ENCODE results near the gene FYN. TPM values are rescaled to one million over a fixed set of nuclear protein-coding genes. Genes with fewer than 3 reads are reported as not detected.

FYN gene
- total RNA-seq, 4 donors from 2014 or later: 16.3 to 288 (median 52.2) TPM

- Histone ChIP-seq H3K9me3 (no peaks in the 10 kb centered on the region), H3K27me3 (peaks cover 14% of the 10 kb centered on the region), H3K27ac (no peak overlapping the region), H3K4me1 (peaks cover 0 to 20% (median 2%) of the 10 kb centered on the region in 4 donors), H3K4me3 (no peak overlapping the region), H3K36me3 (no peaks in the 10 kb centered on the region)
- TF ChIP-seq CTCF (IDR thresholded peaks at IDR 0.05) (no peak), POLR2AphosphoS5 (IDR thresholded peaks at IDR 0.05) (no peak), EP300 (IDR thresholded peaks at IDR 0.05; ENCODE audit: low read depth) (no peak), POLR2A (IDR thresholded peaks at IDR 0.05) (no peak)
- intact Hi-C loops (cut with DNase I; ENCODE audit: low total_unique reads): no loop called here
- WGBS, 2 donors (ENCODE audit: low coverage in 1 of 2): 73 to 76% methylated on average over 2 of the region's 2 CpGs
- no peak for DNase-seq
- in situ Hi-C loops (cut with MboI; ENCODE audit: low pct_ligation_motif_present in 1 of 4, low pct_unique_long_range_greater_than_20kb in 1 of 4, low sequenced_read_pairs in 3 of 4): no loop called here
Measured at GRCh38 chr6:111866857-111867256, 6.4 kb downstream of the FYN start.

GRCh38 chr6:111865909-111866546 is 7.2 kb downstream of the FYN start:
- Histone ChIP-seq H3K9me3 (no peaks in the 10 kb centered on the region), H3K4me3 (no peak overlapping the region), H3K27ac (no peak overlapping the region), H3K4me1 (peaks cover 0 to 21% (median 2%) of the 10 kb centered on the region in 4 donors), H3K36me3 (no peaks in the 10 kb centered on the region), H3K27me3 (peaks cover 5% of the 10 kb centered on the region)
- TF ChIP-seq POLR2AphosphoS5 (IDR thresholded peaks at IDR 0.05): no peak
- no peak for TF ChIP-seq CTCF (IDR thresholded peaks at IDR 0.05)
- TF ChIP-seq EP300 (IDR thresholded peaks at IDR 0.05; ENCODE audit: low read depth): no peak
- no peak for TF ChIP-seq POLR2A (IDR thresholded peaks at IDR 0.05)
- 85 to 93% methylated on average over 3 to 8 of the region's 8 CpGs for whole genome bisulfite sequencing, 2 donors (ENCODE audit: low coverage in 1 of 2)
- in situ Hi-C loops (cut with MboI; ENCODE audit: low pct_ligation_motif_present in 1 of 4, low pct_unique_long_range_greater_than_20kb in 1 of 4, low sequenced_read_pairs in 3 of 4) (no loop called here), intact Hi-C loops (cut with DNase I; ENCODE audit: low total_unique reads) (no loop called here)
- DNase-seq: no peak

- DNase-seq: no peak
- TF ChIP-seq POLR2A (IDR thresholded peaks at IDR 0.05) (no peak), EP300 (IDR thresholded peaks at IDR 0.05; ENCODE audit: low read depth) (no peak), CTCF (IDR thresholded peaks at IDR 0.05) (no peak), POLR2AphosphoS5 (IDR thresholded peaks at IDR 0.05) (no peak)
- Histone ChIP-seq H3K4me1 (peaks cover 0 to 21% (median 0%) of the 10 kb centered on the region in 4 donors), H3K27me3 (no peaks in the 10 kb centered on the region), H3K4me3 (no peak overlapping the region), H3K9me3 (no peaks in the 10 kb centered on the region), H3K27ac (no peak overlapping the region), H3K36me3 (no peaks in the 10 kb centered on the region)
- in situ Hi-C loops (cut with MboI; ENCODE audit: low pct_ligation_motif_present in 1 of 4, low pct_unique_long_range_greater_than_20kb in 1 of 4, low sequenced_read_pairs in 3 of 4) (no loop called here), intact Hi-C loops (cut with DNase I; ENCODE audit: low total_unique reads) (no loop called here)
- WGBS, 2 donors (ENCODE audit: low coverage in 1 of 2): 65 to 68% methylated on average over 5 to 6 of the region's 6 CpGs
Measured at GRCh38 chr6:111865049-111865585, 8.1 kb downstream of the FYN start.

GRCh38 chr6:111864138-111865048 is 8.9 kb downstream of the FYN start:
- in situ Hi-C loops (cut with MboI; ENCODE audit: low pct_ligation_motif_present in 1 of 4, low pct_unique_long_range_greater_than_20kb in 1 of 4, low sequenced_read_pairs in 3 of 4): no loop called here
- Histone ChIP-seq H3K9me3 (no peaks in the 10 kb centered on the region), H3K36me3 (no peaks in the 10 kb centered on the region), H3K4me3 (no peak overlapping the region), H3K4me1 (peaks cover 0 to 21% (median 0%) of the 10 kb centered on the region in 4 donors), H3K27me3 (no peaks in the 10 kb centered on the region), H3K27ac (no peak overlapping the region)
- WGBS, 2 donors (ENCODE audit: low coverage in 1 of 2): 85 to 89% methylated on average over 3 to 6 of the region's 6 CpGs
- intact Hi-C loops (cut with DNase I; ENCODE audit: low total_unique reads): no loop called here
- DNase-seq: no peak
- TF ChIP-seq EP300 (IDR thresholded peaks at IDR 0.05; ENCODE audit: low read depth) (no peak), CTCF (IDR thresholded peaks at IDR 0.05) (no peak), POLR2AphosphoS5 (IDR thresholded peaks at IDR 0.05) (no peak), POLR2A (IDR thresholded peaks at IDR 0.05) (no peak)

Data from transverse colon (tissue), 4 donors.